ENCODE results near the gene NPTXR. TPM values are rescaled to one million over a fixed set of nuclear protein-coding genes. Genes with fewer than 3 reads are reported as not detected.

Gene NPTXR
- total RNA-seq, 1 experiment from 2014 or later = 12.8 TPM

- no peaks in the 10 kb centered on the region for H3K36me3 ChIP-seq (ENCODE audit: control insufficient read depth in 1 of 2, insufficient read depth in 2 of 2, low read length in 2 of 2)
- H3K27me3 ChIP-seq (ENCODE audit: insufficient read depth, low read length) = no peaks in the 10 kb centered on the region
- ChIA-PET CTCF (interaction anchor here (2.1 kb wide), 1 partner anchor 17 kb away, joined by 20 read pairs; no protein-coding TSS in a partner anchor), RAD21 (ENCODE audit: low non-redundant PET in 1 of 2, low total read pairs in 2 of 2, uncharacterized antibody in 2 of 2, unreplicated experiment in 2 of 2) (no interaction called here), POLR2A (interaction anchor here (2.4 kb wide), 1 partner anchor 9 kb away, joined by 9 read pairs; the partner anchor contains the start of gene NPTXR)
- no TSS peak for BruUV-seq (replicated peaks)
- H3K27ac ChIP-seq (ENCODE audit: low read depth, low read length) = no peak overlapping the region
- ATAC-seq (no peak), DNase-seq (ENCODE audit: low read depth, low spot score) (no peak)
- H3K4me3 ChIP-seq (replicated peaks in 1 of 2; ENCODE audit: low read depth in 1 of 2, low read length in 2 of 2) = no peak overlapping the region
- no peaks in the 10 kb centered on the region for H3K9me3 ChIP-seq (ENCODE audit: control insufficient read depth in 1 of 2, insufficient read depth in 1 of 2, low read depth in 1 of 2, low read length in 2 of 2)
- no peaks in the 10 kb centered on the region for H3K9me2 ChIP-seq (ENCODE audit: insufficient read depth)
- H3K4me2 ChIP-seq (ENCODE audit: low read length) = peak overlapping the region; percentile 67; the same call in 1 of the 2 replicates
- no peaks in the 10 kb centered on the region for H4K20me1 ChIP-seq (ENCODE audit: insufficient read depth)
- H3K9ac ChIP-seq (ENCODE audit: low read length) = no peak overlapping the region
- TF ChIP-seq ZNF274 (IDR thresholded peaks at IDR 0.05; ENCODE audit: low read depth, low read length) = no peak
- TF ChIP-seq, protein P1, sequence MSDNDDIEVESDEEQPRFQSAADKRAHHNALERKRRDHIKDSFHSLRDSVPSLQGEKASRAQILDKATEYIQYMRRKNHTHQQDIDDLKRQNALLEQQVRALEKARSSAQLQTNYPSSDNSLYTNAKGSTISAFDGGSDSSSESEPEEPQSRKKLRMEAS (IDR thresholded peaks at IDR 0.05) = no peak
- H3K4me1 ChIP-seq (ENCODE audit: control insufficient read depth in 1 of 2, insufficient read depth in 2 of 2, low read length in 2 of 2) = peaks cover 17 to 31% of the 10 kb centered on the region in 2 experiments
- no peaks in the 10 kb centered on the region for H3K79me2 ChIP-seq (ENCODE audit: insufficient read depth, low read length)
- intact Hi-C loops (cut with micrococcal nuclease) = no loop called here
- H2AFZ ChIP-seq (ENCODE audit: low read depth, low read length, poor library complexity, severe bottlenecking) = no peak overlapping the region
Measured at GRCh38 chr22:38852522-38852921, 8.7 kb upstream of the NPTXR start.

DNA sequence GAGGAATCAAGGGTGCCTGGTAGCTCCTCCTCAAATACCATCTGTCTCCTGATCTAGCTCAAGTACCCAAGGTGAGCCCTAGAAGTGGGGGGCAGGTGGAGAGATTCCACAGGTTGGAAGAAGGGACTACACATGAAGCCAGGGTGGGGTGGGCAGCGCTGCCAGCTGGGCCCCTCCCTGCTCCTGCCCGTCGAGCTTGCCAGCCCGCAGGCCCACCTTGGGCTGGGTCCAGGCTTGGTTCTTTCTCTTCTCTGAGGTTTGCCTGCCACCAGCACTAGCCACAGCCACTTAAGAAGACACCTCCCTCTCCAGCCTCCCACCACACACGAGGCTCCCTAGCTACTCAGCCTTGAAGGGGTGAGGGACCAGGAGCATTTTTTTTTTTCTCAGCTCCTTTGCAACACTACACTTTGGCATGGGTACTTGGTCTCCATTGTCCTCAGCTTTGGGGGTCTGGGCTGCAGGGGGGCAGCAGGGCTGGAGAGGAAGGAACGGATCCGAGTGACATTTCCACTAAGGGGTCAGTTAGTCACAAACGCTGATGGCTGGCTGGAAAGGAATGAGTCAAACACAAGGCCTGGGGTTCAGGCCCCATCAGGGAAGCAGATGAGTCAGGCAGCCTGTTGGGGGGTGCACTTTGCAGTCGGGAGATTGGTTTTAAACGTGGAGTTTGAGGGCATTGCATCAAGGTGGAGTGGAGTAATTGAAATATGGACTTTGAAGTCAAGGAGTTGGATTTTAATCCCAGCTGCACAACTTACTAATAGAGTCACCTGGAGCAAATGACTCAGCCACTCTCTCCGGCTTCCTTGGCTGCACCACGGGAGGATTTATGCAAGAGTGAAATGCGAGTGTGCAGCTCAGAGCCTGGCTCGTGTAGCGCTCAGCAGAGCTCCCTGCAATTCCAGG lies 7.4 kb upstream of the NPTXR start:
- peak overlapping the region; percentile 30 for H3K27ac ChIP-seq (ENCODE audit: low read depth, low read length)
- H3K9me2 ChIP-seq (ENCODE audit: insufficient read depth) = no peaks in the 10 kb centered on the region
- H3K27me3 ChIP-seq (ENCODE audit: insufficient read depth, low read length) = no peaks in the 10 kb centered on the region
- ATAC-seq = peak; percentile 72
- H3K9ac ChIP-seq (ENCODE audit: low read length) = peak overlapping the region; percentile 25; the same call in 1 of the 2 replicates
- H3K4me2 ChIP-seq (ENCODE audit: low read length) = peak overlapping the region; percentile 67
- H3K79me2 ChIP-seq (ENCODE audit: insufficient read depth, low read length) = no peaks in the 10 kb centered on the region
- H3K4me3 ChIP-seq (replicated peaks in 1 of 2; ENCODE audit: low read depth in 1 of 2, low read length in 2 of 2) = peak overlapping the region in 1 of 2 experiments; percentile 18; a peak in 1 of 4 replicates
- TF ChIP-seq EZH2 (IDR thresholded peaks at IDR 0.05) (no peak), TCF7L2 (IDR thresholded peaks at IDR 0.05; ENCODE audit: borderline replicate concordance, extremely low read depth, insufficient read depth, insufficient read length) (peak; percentile 60), EGR1 (IDR thresholded peaks at IDR 0.05; ENCODE audit: low read depth) (no peak), CTCF (IDR thresholded peaks at IDR 0.05 in 2 of 3, conservative IDR thresholded peaks at IDR 0.05 in 1 of 3; ENCODE audit: borderline replicate concordance in 1 of 3, insufficient read depth in 1 of 3, low read depth in 2 of 3, low read length in 2 of 3) (no peak), CEBPB (IDR thresholded peaks at IDR 0.05; ENCODE audit: low read depth) (no peak; the same call in 1 of the 2 replicates), RAD21 (IDR thresholded peaks at IDR 0.05; ENCODE audit: low read depth) (no peak), FOSL1 (IDR thresholded peaks at IDR 0.05; ENCODE audit: low read depth) (peak; percentile 80), SP1 (IDR thresholded peaks at IDR 0.05; ENCODE audit: low read depth) (peak; percentile 56), POLR2AphosphoS5 (IDR thresholded peaks at IDR 0.05; ENCODE audit: low read depth, low read length) (peak; percentile 28; the same call in 1 of the 2 replicates), JUND (IDR thresholded peaks at IDR 0.05) (peak; percentile 68), CBX3 (IDR thresholded peaks at IDR 0.05; ENCODE audit: low read depth) (no peak)
- DNase-seq (ENCODE audit: low read depth, low spot score) = peak; percentile 46
- H4K20me1 ChIP-seq (ENCODE audit: insufficient read depth) = no peaks in the 10 kb centered on the region
- no peaks in the 10 kb centered on the region for H3K9me3 ChIP-seq (ENCODE audit: control insufficient read depth in 1 of 2, insufficient read depth in 1 of 2, low read depth in 1 of 2, low read length in 2 of 2)
- RAD21 ChIA-PET (ENCODE audit: low non-redundant PET in 1 of 2, low total read pairs in 2 of 2, uncharacterized antibody in 2 of 2, unreplicated experiment in 2 of 2) = interaction anchor here (0.7 to 1.1 kb wide), 2 partner anchors 82 to 629 kb away, joined by 3 to 4 read pairs (median 3); no protein-coding TSS in a partner anchor
- H3K4me1 ChIP-seq (ENCODE audit: control insufficient read depth in 1 of 2, insufficient read depth in 2 of 2, low read length in 2 of 2) = peaks cover 19 to 41% of the 10 kb centered on the region in 2 experiments
- POLR2A ChIA-PET = no interaction called here
- no peaks in the 10 kb centered on the region for H3K36me3 ChIP-seq (ENCODE audit: control insufficient read depth in 1 of 2, insufficient read depth in 2 of 2, low read length in 2 of 2)
- intact Hi-C loops (cut with micrococcal nuclease) = no loop called here
- CTCF ChIA-PET = interaction anchor here (0.6 to 1.6 kb wide), 2 partner anchors 19 to 77 kb away, joined by 4 to 6 read pairs; no protein-coding TSS in a partner anchor
- peak overlapping the region; percentile 95 for H2AFZ ChIP-seq (ENCODE audit: low read depth, low read length, poor library complexity, severe bottlenecking)
- BruUV-seq (replicated peaks) = no TSS peak

All from HCT116 (cell line).